Mucosa of descending colon (tissue), 3 donors: ENCODE data around the gene CCDC102B. TPM values are rescaled to one million over a fixed set of nuclear protein-coding genes. Genes with fewer than 3 reads are reported as not detected.
"Not testable (repeated sequence)": the region's sequence is repeated elsewhere in the genome, so short reads cannot be mapped to it uniquely, and the experiment has no call there.

Experiments
- ATAC-seq: fragments of 200-7000 bp; cut with Tn5 transposase; one replicate; pipeline ENCODE4 v1.9.1; 2020; ENCODE audit warnings: mild to moderate bottlenecking, moderate library complexity
- DNase-seq, 3 donors: peaks; one replicate each; pipeline ENCODE4 v3.0.0-alpha.2; 2020
- H3K36me3 ChIP-seq: fragments of 200-600 bp; one replicate; pipeline ENCODE4 v1.8.0; 2021; ENCODE audit warnings: low read depth, mild to moderate bottlenecking
- H3K4me1 ChIP-seq: fragments of 200-600 bp; one replicate; pipeline ENCODE4 v1.8.0; 2021; ENCODE audit warnings: low read depth, mild to moderate bottlenecking
- H3K4me3 ChIP-seq: fragments of 200-600 bp; one replicate; pipeline ENCODE4 v1.8.0; 2021; ENCODE audit warnings: mild to moderate bottlenecking
- H3K9me3 ChIP-seq: fragments of 200-600 bp; one replicate; pipeline ENCODE4 v1.8.0; 2021; ENCODE audit warnings: mild to moderate bottlenecking
- CTCF ChIP-seq: fragments of 200-600 bp; IDR thresholded peaks from one replicate; pipeline ENCODE4 v1.8.0; 2022; ENCODE audit warnings: antibody characterized with exemption, mild to moderate bottlenecking
- intact Hi-C, 2 donors: fragments of 100-400 bp; cut with DNase I in 1 of 2; cut with micrococcal nuclease in 1 of 2; formaldehyde crosslinking; loops; one replicate each; pipeline versions ENCODE4 v1.11.0 to v1.11.1; 2022; cut with DNase I, micrococcal nuclease
- total RNA-seq, 3 donors: library from RNA; stranded (reverse); fragmentation: NEBNext Ultra II Directional in 2 of 3; extraction: Animal tissue kit (Norgen Biotek cat#: 25700) in 2 of 3; gene quantifications; one replicate each; pipeline versions ENCODE4 v1.2.1 to v1.2.4, GENCODE V29; 2021 to 2023
- donor health status: DM: no; HTN: no; CAD: no; lungs with moderate emphysema.
- donor health status: DM: no; HTN: no; CAD: no.
- donor health status: DM: no; HTN: yes; CAD: no.

The CCDC102B gene
- total RNA-seq, 3 donors from 2014 or later, result 3.0 to 4.5 (median 4.3) TPM

DNA sequence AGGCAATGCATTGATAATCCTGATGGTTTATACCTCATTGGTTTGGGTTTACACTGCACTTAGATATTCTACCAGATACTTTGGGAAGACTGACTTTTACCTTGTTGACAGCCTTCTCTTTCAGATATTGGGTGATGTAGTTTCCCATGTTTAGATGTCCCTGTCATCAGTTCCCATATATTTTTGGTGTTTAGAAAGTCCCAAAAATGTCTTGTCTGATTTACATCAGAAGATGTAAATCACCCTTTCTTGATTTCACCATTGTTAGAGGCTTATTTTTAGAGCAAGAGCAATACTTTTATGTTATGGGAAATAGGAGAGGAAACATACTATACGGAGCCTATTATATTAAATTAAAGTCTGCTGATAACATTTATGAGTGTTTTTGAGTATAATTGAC is 14.4 kb upstream of the CCDC102B start:
- Histone ChIP-seq H3K9me3 (no peaks in the 10 kb centered on the region), H3K4me3 (no peak overlapping the region), H3K36me3 (no peaks in the 10 kb centered on the region), H3K4me1 (no peaks in the 10 kb centered on the region)
- intact Hi-C loops, result no loop called here
- ATAC-seq, result no peak
- no peak for TF ChIP-seq CTCF
- DNase-seq, result no peak

- intact Hi-C loops, result no loop called here
- Histone ChIP-seq H3K36me3 (no peaks in the 10 kb centered on the region), H3K4me1 (no peaks in the 10 kb centered on the region), H3K4me3 (no peak overlapping the region), H3K9me3 (no peaks in the 10 kb centered on the region)
- ATAC-seq (no peak), DNase-seq (no peak)
- TF ChIP-seq CTCF, result no peak
Measured at GRCh38 chr18:68784071-68784470, 13.8 kb upstream of the CCDC102B start.

- DNase-seq, result peak in 1 of 3 donors; percentile 34
- H3K4me3 ChIP-seq, H3K4me1 ChIP-seq, H3K9me3 ChIP-seq, intact Hi-C loops, ATAC-seq, H3K36me3 ChIP-seq: not testable (repeated sequence)
Measured at GRCh38 chr18:68790290-68790689, 7.6 kb upstream of the CCDC102B start.

GRCh38 chr18:68791801-68792200 is 6.1 kb upstream of the CCDC102B start:
- Histone ChIP-seq H3K4me3 (no peak overlapping the region), H3K4me1 (no peaks in the 10 kb centered on the region), H3K36me3 (no peaks in the 10 kb centered on the region), H3K9me3 (no peaks in the 10 kb centered on the region)
- ATAC-seq (no peak), DNase-seq (no peak)
- intact Hi-C loops, result no loop called here
- no peak for TF ChIP-seq CTCF

GRCh38 chr18:68793951-68794350 is 3.9 kb upstream of the CCDC102B start:
- no peak overlapping the region for H3K4me3 ChIP-seq
- H3K9me3 ChIP-seq, result no peaks in the 10 kb centered on the region
- no peak for DNase-seq
- intact Hi-C loops, result no loop called here
- no peak for TF ChIP-seq CTCF
- no peaks in the 10 kb centered on the region for H3K4me1 ChIP-seq
- H3K36me3 ChIP-seq, result no peaks in the 10 kb centered on the region
- no peak for ATAC-seq

DNA sequence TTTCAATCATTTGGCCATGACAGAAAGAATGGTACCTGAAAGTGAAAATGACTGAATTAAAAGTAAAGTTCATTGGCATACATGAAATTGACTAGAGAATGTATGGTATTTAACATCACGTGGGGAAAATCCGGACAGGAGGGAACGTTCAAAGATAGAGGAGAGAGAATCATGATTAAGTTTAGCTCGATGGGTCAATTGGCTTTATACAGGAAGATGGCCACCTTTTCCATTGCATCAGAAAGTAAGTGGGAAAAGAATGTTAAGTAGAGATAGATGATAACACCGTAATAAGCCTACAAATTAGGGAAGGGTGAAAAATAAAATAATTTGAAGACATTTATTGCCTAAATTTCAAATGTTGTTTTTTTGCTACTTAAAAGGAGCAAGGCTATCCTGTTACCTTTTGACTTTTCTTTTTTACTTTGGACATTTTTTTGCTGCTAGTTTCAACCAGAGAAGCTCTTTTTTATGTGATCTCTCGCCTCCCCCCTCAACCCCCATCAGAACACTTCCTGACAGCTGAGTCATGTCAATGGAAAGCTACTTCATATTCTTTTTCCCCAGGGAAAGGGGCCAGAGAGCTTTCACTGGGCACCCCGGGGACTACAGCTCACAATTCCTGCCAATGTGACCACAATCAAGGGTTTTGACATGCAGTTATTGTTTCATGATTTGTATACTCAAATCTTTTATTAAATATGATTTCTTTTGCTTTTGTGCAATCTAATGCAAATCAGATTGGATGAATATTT is 767 bp upstream of the CCDC102B start:
- DNase-seq (peak in 1 of 3 donors; percentile 2), ATAC-seq (no peak)
- Histone ChIP-seq H3K4me1 (no peaks in the 10 kb centered on the region), H3K4me3 (no peak overlapping the region), H3K36me3 (no peaks in the 10 kb centered on the region), H3K9me3 (no peaks in the 10 kb centered on the region)
- TF ChIP-seq CTCF, result no peak
- intact Hi-C loops, result no loop called here
